22Rv1 (cell line): Measurements from ENCODE around the gene RAB2B.
A peak's percentile ranks its signal among the peaks of the same experiment; 100 is the strongest.
"Not testable (repeated sequence)": the region's sequence is repeated elsewhere in the genome, so short reads cannot be mapped to it uniquely, and the experiment has no call there.

ENCODE experiments used
- H3K27ac ChIP-seq: fragments of 450-650 bp; 2 replicates; pipeline ENCODE4 v1.5.1; 2017
- CTCF ChIP-seq: fragments of 450-650 bp; IDR thresholded peaks from 2 replicates; pipeline ENCODE4 v1.5.1; 2017; ENCODE audit warnings: mild to moderate bottlenecking
- ZFX ChIP-seq: fragments of 450-650 bp; IDR thresholded peaks from 2 replicates; pipeline ENCODE4 v1.6.1; 2017; ENCODE audit warnings: antibody characterized with exemption, borderline replicate concordance

The RAB2B gene

GRCh38 chr14:21449899-21450216 lies 26.9 kb downstream of the RAB2B start:
- H3K27ac ChIP-seq, result 0 out of 2 replicates have a peak overlapping the region, but pooled peaks have one; percentile 15
- TF ChIP-seq CTCF (no peak), ZFX (no peak)

- H3K27ac ChIP-seq, result not testable (repeated sequence)
These were observed 34.1 kb downstream of the RAB2B start for GRCh38 chr14:21442657-21443056.

- no peak overlapping the region for H3K27ac ChIP-seq
- no peak for TF ChIP-seq CTCF
- no peak for TF ChIP-seq ZFX
These were observed 35.9 kb downstream of the RAB2B start for GRCh38 chr14:21440859-21441258.

- TF ChIP-seq CTCF, result no peak
- no peak for TF ChIP-seq ZFX
- H3K27ac ChIP-seq, result peak overlapping the region; percentile 82
These were observed 39.5 kb downstream of the RAB2B start for GRCh38 chr14:21437063-21437901.

GRCh38 chr14:21436567-21437062 lies 40.1 kb downstream of the RAB2B start:
- H3K27ac ChIP-seq, result peak overlapping the region; percentile 82
- TF ChIP-seq CTCF (no peak), ZFX (no peak)

- no peak overlapping the region for H3K27ac ChIP-seq
- TF ChIP-seq ZFX, result no peak
These were observed 45.6 kb downstream of the RAB2B start for GRCh38 chr14:21431126-21431525.

GRCh38 chr14:21428930-21429329 lies 47.8 kb downstream of the RAB2B start:
- TF ChIP-seq ZFX (no peak), CTCF (no peak)
- no peak overlapping the region for H3K27ac ChIP-seq

GRCh38 chr14:21426692-21427091 lies 50.1 kb downstream of the RAB2B start:
- no peak overlapping the region for H3K27ac ChIP-seq
- no peak for TF ChIP-seq ZFX
- TF ChIP-seq CTCF, result no peak
